PC-3 (cell line): ENCODE data around the gene FAM237A. TPM values are rescaled to one million over a fixed set of nuclear protein-coding genes. Genes with fewer than 3 reads are reported as not detected.

ENCODE experiments used
- ATAC-seq: fragments of 200-7000 bp; cut with Tn5 transposase; 2 replicates; pipeline ENCODE4 v1.9.1; 2020; ENCODE audit warnings: mild to moderate bottlenecking, moderate library complexity
- BruUV-seq: library from RNA; stranded (reverse); fragments of 400-500 nt; replicated peaks from 2 replicates; lab custom pipeline; 2021; lab: Mats Ljungman, UMichigan
- CTCF ChIA-PET: fragments of 300-600 bp; sonication (Branson Sonifier 250); formaldehyde crosslinking; loops from one replicate; lab custom pipeline; 2022; ENCODE audit warnings: antibody characterized with exemption; lab: Charles Lee
- POLR2A ChIA-PET: fragments of 300-600 bp; sonication (Branson Sonifier 250); formaldehyde crosslinking; loops from one replicate; lab custom pipeline; 2022; ENCODE audit warnings: antibody characterized with exemption; ENCODE audit not compliant: unreplicated experiment; lab: Charles Lee
- DNase-seq: peaks from one replicate; pipeline ENCODE4 v3.0.0-alpha.2; 2015
- H2AFZ ChIP-seq: fragments of 300-600 bp; sonication (generic); 2 replicates; pipeline ENCODE4 v1.6.0; 2016; ENCODE audit warnings: antibody characterized with exemption, low read length
- H3F3A ChIP-seq: fragments of 300-600 bp; sonication (generic); one replicate; pipeline ENCODE4 v1.6.0; 2017; ENCODE audit warnings: antibody characterized with exemption, low read length, control low read depth, mild to moderate bottlenecking; ENCODE audit not compliant: unreplicated experiment
- H3K27ac ChIP-seq: fragments of 300-600 bp; sonication (generic); 2 replicates; pipeline ENCODE4 v1.5.1; 2016; ENCODE audit warnings: mild to moderate bottlenecking, low read length
- H3K27me3 ChIP-seq: fragments of 300-600 bp; sonication (generic); 2 replicates; pipeline ENCODE4 v1.6.1; 2016; ENCODE audit warnings: low read length, mixed read lengths
- H3K36me3 ChIP-seq: fragments of 300-600 bp; sonication (generic); 2 replicates; pipeline ENCODE4 v1.6.1; 2016; ENCODE audit warnings: low read depth, mixed run types, low read length, mixed read lengths
- H3K4me1 ChIP-seq: fragments of 300-600 bp; sonication (generic); 2 replicates; pipeline ENCODE4 v1.5.1; 2016; ENCODE audit warnings: low read length; ENCODE audit not compliant: insufficient read depth
- H3K4me2 ChIP-seq: fragments of 300-600 bp; sonication (generic); 2 replicates; pipeline ENCODE4 v1.6.0; 2016; ENCODE audit warnings: low read length
- H3K4me3 ChIP-seq: fragments of 300-600 bp; sonication (generic); 2 replicates; pipeline ENCODE4 v1.5.1; 2016; ENCODE audit warnings: mild to moderate bottlenecking, low read length, mixed read lengths
- H3K79me2 ChIP-seq: fragments of 300-600 bp; sonication (generic); 2 replicates; pipeline ENCODE4 v1.6.1; 2017; ENCODE audit warnings: low read length, mixed read lengths
- H3K9ac ChIP-seq: fragments of 300-600 bp; sonication (generic); 2 replicates; pipeline ENCODE4 v1.6.0; 2016; ENCODE audit warnings: mild to moderate bottlenecking, low read length
- H3K9me2 ChIP-seq: fragments of 300-600 bp; sonication (generic); replicated peaks from 2 replicates; pipeline ENCODE4 v1.6.1; 2016; ENCODE audit warnings: mixed run types, low read length, mixed read lengths
- H3K9me3 ChIP-seq: fragments of 300-600 bp; sonication (generic); 2 replicates; pipeline ENCODE4 v1.6.1; 2016; ENCODE audit warnings: low read length, mixed read lengths
- H4K20me1 ChIP-seq: fragments of 300-600 bp; sonication (generic); 2 replicates; pipeline ENCODE4 v1.6.1; 2016; ENCODE audit warnings: low read length, mixed read lengths
- EZH2 ChIP-seq: fragments of 300-600 bp; sonication (generic); IDR thresholded peaks from one replicate; pipeline ENCODE4 v1.6.1; 2017; ENCODE audit warnings: antibody characterized with exemption, mild to moderate bottlenecking, low read length; ENCODE audit not compliant: unreplicated experiment
- EZH2phosphoT487 ChIP-seq: fragments of 300-600 bp; sonication (generic); IDR thresholded peaks from 2 replicates; pipeline ENCODE4 v1.6.1; 2018; ENCODE audit warnings: mild to moderate bottlenecking, antibody characterized with exemption, low read length, borderline replicate concordance
- intact Hi-C: fragments of 100-400 bp; cut with micrococcal nuclease; formaldehyde crosslinking; loops from 2 replicates; pipeline ENCODE4 v1.9.0; 2023
- total RNA-seq: library from RNA; depleted of rRNA; stranded (reverse); fragments of >200 nt; gene quantifications from 2 replicates; pipeline ENCODE4 v1.2.3, GENCODE V29; 2014
- TF ChIP-seq, protein P1 (sequence below): fragments of 300-600 bp; sonication (generic); conservative IDR thresholded peaks from 2 replicates; pipeline ENCODE4 v1.5.1; 2017; ENCODE audit warnings: antibody characterized with exemption, low read depth, mild to moderate bottlenecking, low read length

Gene FAM237A
- total RNA-seq, 1 experiment from 2014 or later: not detected

DNA sequence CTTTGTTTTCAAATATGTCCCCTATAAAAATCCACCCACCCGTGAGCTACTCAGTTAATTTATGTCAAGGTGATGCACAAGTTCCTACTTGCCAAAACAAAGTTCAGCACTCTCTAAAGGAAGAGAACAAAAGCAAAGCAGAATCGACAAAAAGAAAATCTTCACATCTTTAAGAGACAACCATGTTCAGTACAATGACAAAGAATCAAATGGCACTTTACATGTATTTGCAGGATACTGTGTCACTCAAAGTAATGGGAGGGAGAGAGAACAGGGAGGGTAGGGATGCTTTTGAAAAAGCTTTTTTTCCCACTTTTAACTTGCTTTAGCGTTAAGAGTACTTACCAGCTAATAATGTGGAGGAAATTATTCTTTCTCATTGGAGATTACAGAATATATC is 39.0 kb upstream of the FAM237A start:
- no peak for ATAC-seq
- CTCF ChIA-PET: no interaction called here
- no peaks in the 10 kb centered on the region for H3K79me2 ChIP-seq

DNA sequence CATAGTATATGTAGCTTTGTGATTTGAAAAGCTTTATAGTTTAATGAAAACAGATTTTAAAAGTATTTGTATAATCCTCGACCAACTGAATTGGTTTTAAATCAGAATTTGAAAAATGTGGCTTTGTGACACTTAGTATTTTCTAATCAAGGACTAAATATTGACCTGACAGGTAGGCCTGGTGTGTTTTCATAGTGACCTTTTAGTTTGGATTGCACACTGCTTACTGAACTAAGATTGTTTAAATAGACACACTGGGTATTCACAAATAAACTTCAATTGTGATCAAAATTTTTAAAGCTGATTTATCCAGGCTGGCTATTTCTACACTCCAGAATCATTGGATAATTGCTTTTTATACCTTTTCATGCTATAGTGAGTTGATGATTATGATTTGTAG is 31.8 kb upstream of the FAM237A start:
- no peaks in the 10 kb centered on the region for H3K9me3 ChIP-seq
- ChIA-PET CTCF (no interaction called here), POLR2A (no interaction called here)
- intact Hi-C loops: loop anchor here (2.0 to 10.0 kb wide), 2 partner anchors 52 to 554 kb away; partner anchors contain the start of gene KLF7
- no peak overlapping the region for H3K4me3 ChIP-seq
- H3K79me2 ChIP-seq: no peaks in the 10 kb centered on the region
- H3K27me3 ChIP-seq: no peaks in the 10 kb centered on the region
- H3K4me2 ChIP-seq: peak overlapping the region; percentile 79
- no peaks in the 10 kb centered on the region for H3K9me2 ChIP-seq
- BruUV-seq: no TSS peak
- ATAC-seq (no peak), DNase-seq (no peak)
- 0 out of 2 replicates have a peak overlapping the region, but pooled peaks have one; percentile 7 for H3K9ac ChIP-seq
- TF ChIP-seq, protein P1, sequence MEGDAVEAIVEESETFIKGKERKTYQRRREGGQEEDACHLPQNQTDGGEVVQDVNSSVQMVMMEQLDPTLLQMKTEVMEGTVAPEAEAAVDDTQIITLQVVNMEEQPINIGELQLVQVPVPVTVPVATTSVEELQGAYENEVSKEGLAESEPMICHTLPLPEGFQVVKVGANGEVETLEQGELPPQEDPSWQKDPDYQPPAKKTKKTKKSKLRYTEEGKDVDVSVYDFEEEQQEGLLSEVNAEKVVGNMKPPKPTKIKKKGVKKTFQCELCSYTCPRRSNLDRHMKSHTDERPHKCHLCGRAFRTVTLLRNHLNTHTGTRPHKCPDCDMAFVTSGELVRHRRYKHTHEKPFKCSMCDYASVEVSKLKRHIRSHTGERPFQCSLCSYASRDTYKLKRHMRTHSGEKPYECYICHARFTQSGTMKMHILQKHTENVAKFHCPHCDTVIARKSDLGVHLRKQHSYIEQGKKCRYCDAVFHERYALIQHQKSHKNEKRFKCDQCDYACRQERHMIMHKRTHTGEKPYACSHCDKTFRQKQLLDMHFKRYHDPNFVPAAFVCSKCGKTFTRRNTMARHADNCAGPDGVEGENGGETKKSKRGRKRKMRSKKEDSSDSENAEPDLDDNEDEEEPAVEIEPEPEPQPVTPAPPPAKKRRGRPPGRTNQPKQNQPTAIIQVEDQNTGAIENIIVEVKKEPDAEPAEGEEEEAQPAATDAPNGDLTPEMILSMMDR: no peak
- TF ChIP-seq EZH2: no peak
- TF ChIP-seq EZH2phosphoT487: no peak
- H3K4me1 ChIP-seq: peaks cover 45% of the 10 kb centered on the region
- peak overlapping the region; percentile 88 for H3K27ac ChIP-seq
- no peaks in the 10 kb centered on the region for H4K20me1 ChIP-seq
- H2AFZ ChIP-seq: no peak overlapping the region
- H3F3A ChIP-seq: peaks cover under 1% of the 10 kb centered on the region
- no peaks in the 10 kb centered on the region for H3K36me3 ChIP-seq

More for the DNA sequence above, 39.0 kb upstream of the FAM237A start:
- H3K27me3 ChIP-seq: no peaks in the 10 kb centered on the region
- no TSS peak for BruUV-seq
- H4K20me1 ChIP-seq: no peaks in the 10 kb centered on the region
- POLR2A ChIA-PET: no interaction called here
- intact Hi-C loops: no loop called here
- H3F3A ChIP-seq: no peaks in the 10 kb centered on the region
- H3K4me1 ChIP-seq: no peaks in the 10 kb centered on the region
- H3K4me2 ChIP-seq: no peak overlapping the region
- H3K4me3 ChIP-seq: no peak overlapping the region
- TF ChIP-seq, protein P1: no peak
- TF ChIP-seq EZH2 (no peak), EZH2phosphoT487 (no peak)
- no peak overlapping the region for H3K27ac ChIP-seq
- no peaks in the 10 kb centered on the region for H3K36me3 ChIP-seq
- DNase-seq: no peak
- no peaks in the 10 kb centered on the region for H3K9me3 ChIP-seq
- H3K9me2 ChIP-seq: no peaks in the 10 kb centered on the region
- no peak overlapping the region for H2AFZ ChIP-seq
- no peak overlapping the region for H3K9ac ChIP-seq

DNA sequence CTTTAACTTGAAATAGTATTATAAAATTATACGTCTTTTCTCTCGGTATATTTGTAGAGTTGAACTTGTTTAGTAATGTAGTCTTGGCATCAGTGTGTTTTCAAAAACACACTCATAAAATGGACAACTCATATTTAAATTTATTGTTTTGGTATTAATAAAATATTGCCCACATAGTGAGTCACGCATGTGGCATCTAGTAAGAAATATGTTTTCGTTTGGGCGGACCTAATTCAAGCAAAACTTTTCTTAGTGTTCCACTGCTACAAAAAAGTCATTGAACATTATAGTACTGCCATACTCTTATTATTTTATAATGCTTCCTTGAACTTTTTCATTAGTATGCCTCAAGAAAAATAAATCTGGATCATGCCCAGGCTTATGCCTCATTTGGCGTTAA is 31.1 kb upstream of the FAM237A start:
- Histone ChIP-seq H3K9me2 (no peaks in the 10 kb centered on the region), H3K4me2 (peak overlapping the region; percentile 79), H3K36me3 (no peaks in the 10 kb centered on the region), H2AFZ (peak overlapping the region; percentile 4; the same call in 1 of the 2 replicates), H3K4me1 (peaks cover 51% of the 10 kb centered on the region), H3K27ac (peak overlapping the region; percentile 88), H3K79me2 (no peaks in the 10 kb centered on the region), H3K27me3 (no peaks in the 10 kb centered on the region), H3F3A (peaks cover 6% of the 10 kb centered on the region), H3K9ac (peak overlapping the region; percentile 42), H3K9me3 (no peaks in the 10 kb centered on the region), H4K20me1 (no peaks in the 10 kb centered on the region), H3K4me3 (peak overlapping the region; percentile 41)
- DNase-seq: peak; percentile 89
- no TSS peak for BruUV-seq
- TF ChIP-seq EZH2 (no peak), EZH2phosphoT487 (no peak)
- TF ChIP-seq, protein P1: no peak
- intact Hi-C loops: loop anchor here (2.0 to 10.0 kb wide), 2 partner anchors 52 to 554 kb away; partner anchors contain the start of gene KLF7
- CTCF ChIA-PET: no interaction called here
- POLR2A ChIA-PET: interaction anchor here (0.6 kb wide), 1 partner anchor 631 kb away, joined by 3 read pairs; no protein-coding TSS in a partner anchor
- peak; percentile 64 for ATAC-seq
